Loucy (cell line): ENCODE results near the gene IFI27L2.

Experiments used
- CTCF ChIP-seq: fragments of 200-600 bp; sonication (generic); conservative IDR thresholded peaks from 2 replicates; pipeline ENCODE4 v1.5.1; 2014; ENCODE audit warnings: mild to moderate bottlenecking, antibody characterized with exemption, low read length
- EZH2phosphoT487 ChIP-seq: fragments of 200-600 bp; IDR thresholded peaks from 2 replicates; pipeline ENCODE4 v1.6.1; 2018; ENCODE audit warnings: antibody characterized with exemption, mild to moderate bottlenecking, moderate library complexity, borderline replicate concordance

- no peak for TF ChIP-seq CTCF
- TF ChIP-seq EZH2phosphoT487 = no peak
Observed at GRCh38 chr14:94144765-94145164, 15.4 kb upstream of the IFI27L2 start.
